HepG2 (cell line): ENCODE measurements around the gene HYLS1. TPM values are rescaled to one million over a fixed set of nuclear protein-coding genes. Genes with fewer than 3 reads are reported as not detected.

Experiments
- ATAC-seq: fragments of 200-7000 bp; cut with Tn5 transposase; 3 replicates; pipeline ENCODE4 v1.9.1; 2020; ENCODE audit warnings: mild to moderate bottlenecking, moderate library complexity
- BruUV-seq: library from RNA; stranded (reverse); fragments of 400-500 nt; replicated peaks from 2 replicates; lab custom pipeline; 2021; lab: Mats Ljungman, UMichigan
- CTCF ChIA-PET: fragments of 300-600 bp; formaldehyde crosslinking; extraction: SDS; loops from one replicate; lab custom pipeline; 2021; ENCODE audit warnings: low total read pairs, inconsistent platforms, low intra/inter-chr PET ratio; lab: Yijun Ruan, JAX
- POLR2A ChIA-PET: fragments of 350-600 bp; sonication (Branson Sonifier 250); formaldehyde crosslinking; loops from one replicate; lab custom pipeline; 2020; ENCODE audit warnings: antibody characterized with exemption, inconsistent platforms; lab: Yijun Ruan, JAX
- DNase-seq: peaks from one replicate; pipeline ENCODE4 v3.0.0-alpha.2; 2015; ENCODE audit warnings: low spot score
- FAIRE-seq: peaks from 3 replicates; lab custom pipeline; 2011; peaks lifted over from hg19 to GRCh38; lab: Jason Lieb, UNC
- H2AFZ ChIP-seq: one replicate; pipeline ENCODE4 v1.6.1; 2011; ENCODE audit warnings: low read length, inconsistent platforms
- H3K27ac ChIP-seq: fragments of 300-600 bp; 3 replicates; pipeline ENCODE4 v1.8.0; 2011; ENCODE audit warnings: mixed run types, mild to moderate bottlenecking, mixed read lengths, low read length, inconsistent platforms; ENCODE audit not compliant: insufficient read depth; ENCODE audit errors: extremely low read length
- H3K27me3 ChIP-seq, 2 experiments: fragments of 200-600 bp in 1 of 2; 2 replicates in 1 of 2; 3 replicates in 1 of 2; pipeline versions ENCODE4 v1.6.0 to v1.8.0; 2011; ENCODE audit warnings: low read length in 2 of 2, mild to moderate bottlenecking in 2 of 2, moderate library complexity in 2 of 2, inconsistent platforms in 1 of 2; ENCODE audit not compliant: insufficient read depth in 2 of 2, control insufficient read depth in 1 of 2
- H3K36me3 ChIP-seq, 2 experiments: fragments of 200-600 bp in 1 of 2; replicated peaks in 1 of 2; 2 replicates in 1 of 2; 3 replicates in 1 of 2; pipeline versions ENCODE4 v1.5.1 to v1.8.0; 2011; ENCODE audit warnings: low read length in 2 of 2, inconsistent platforms in 1 of 2; ENCODE audit not compliant: insufficient read depth in 2 of 2, control insufficient read depth in 1 of 2
- H3K4me1 ChIP-seq: 2 replicates; pipeline ENCODE4 v1.5.1; 2012; ENCODE audit warnings: low read length, inconsistent platforms; ENCODE audit not compliant: insufficient read depth
- H3K4me2 ChIP-seq: 2 replicates; pipeline ENCODE4 v1.6.0; 2011; ENCODE audit warnings: low read depth, low read length, inconsistent platforms
- H3K4me3 ChIP-seq, 3 experiments: fragments of 200-600 bp in 1 of 3; sonication (generic), shearing (Covaris generic) in 1 of 3; replicated peaks in 1 of 3; 2 replicates each; pipeline ENCODE4 v1.5.1; 2011 to 2016; ENCODE audit warnings: low read length in 3 of 3, inconsistent platforms in 2 of 3, low read depth in 2 of 3, mild to moderate bottlenecking in 2 of 3, control low read depth in 1 of 3, mixed read lengths in 1 of 3; ENCODE audit not compliant: insufficient read depth in 1 of 3
- H3K79me2 ChIP-seq: one replicate; pipeline ENCODE4 v1.6.1; 2011; ENCODE audit warnings: low read length, inconsistent platforms; ENCODE audit not compliant: insufficient read depth
- H3K9ac ChIP-seq: 2 replicates; pipeline ENCODE4 v1.6.0; 2011; ENCODE audit warnings: mild to moderate bottlenecking, low read depth, low read length, inconsistent platforms; ENCODE audit not compliant: insufficient read depth
- H3K9me3 ChIP-seq: 2 replicates; pipeline ENCODE4 v1.5.1; 2012; ENCODE audit warnings: mild to moderate bottlenecking, low read length
- H4K20me1 ChIP-seq: 2 replicates; pipeline ENCODE4 v1.6.0; 2011; ENCODE audit warnings: inconsistent platforms, mild to moderate bottlenecking, low read length, moderate library complexity; ENCODE audit not compliant: insufficient read depth
- KLF16 ChIP-seq, 2 experiments: sonication (generic) in 1 of 2; formaldehyde crosslinking in 1 of 2; IDR thresholded peaks; 2 replicates each; pipeline versions ENCODE4 v1.6.1 to v1.8.0; 2016 to 2023; ENCODE audit warnings: missing genetic modification reagents in 2 of 2, missing compliant biosample characterization in 1 of 2
- MEIS1 ChIP-seq: sonication (generic); formaldehyde crosslinking; IDR thresholded peaks from 2 replicates; pipeline ENCODE4 v1.9.0; 2021; ENCODE audit warnings: mild to moderate bottlenecking, missing genetic modification reagents, moderate library complexity, borderline replicate concordance
- NCOA5 ChIP-seq: sonication (generic); formaldehyde crosslinking; IDR thresholded peaks from 2 replicates; pipeline ENCODE4 v1.4.0; 2020; ENCODE audit warnings: missing genetic modification reagents
- SOX5 ChIP-seq: IDR thresholded peaks from 2 replicates; pipeline ENCODE4 v1.6.1; 2016; ENCODE audit warnings: borderline replicate concordance
- ZFY ChIP-seq: sonication (generic); formaldehyde crosslinking; IDR thresholded peaks from 2 replicates; pipeline ENCODE4 v1.4.0; 2020; ENCODE audit warnings: missing genetic modification reagents
- ZNF558 ChIP-seq: sonication (generic); formaldehyde crosslinking; IDR thresholded peaks from 2 replicates; pipeline ENCODE4 v1.9.0; 2022; ENCODE audit warnings: mild to moderate bottlenecking, missing genetic modification reagents, borderline replicate concordance
- ZNF569 ChIP-seq: sonication (generic); formaldehyde crosslinking; IDR thresholded peaks from 2 replicates; pipeline ENCODE4 v1.5.0; 2020; ENCODE audit warnings: mild to moderate bottlenecking, missing genetic modification reagents, moderate library complexity, borderline replicate concordance
- WGBS: methylation state at CpG from one replicate; pipeline ENCODE4 v1.1.6; 2017; ENCODE audit warnings: low lambda C conversion rate; 5-methylcytosine and 5-hydroxymethylcytosine counted together
- in situ Hi-C: cut with HindIII; loops from 2 replicates; pipeline ENCODE4 v1.10.0; 2017; ENCODE audit warnings: low pct_unique_long_range_greater_than_20kb; ENCODE audit not compliant: extremely low pct_ligation_motif_present
- intact Hi-C: fragments of 100-400 bp; cut with micrococcal nuclease; formaldehyde crosslinking; loops from one replicate; pipeline ENCODE4 v1.10.0; 2022; ENCODE audit not compliant: unreplicated experiment
- polyA plus RNA-seq, 8 experiments: library from polyadenylated mRNA; depleted of rRNA in 3 of 8; stranded (reverse) in 7 of 8; unstranded in 1 of 8; fragments of >200 nt; fragmentation: Illumina TruSeq in 4 of 8; extraction: Trizol in 4 of 8; gene quantifications; 2 replicates each; pipeline versions ENCODE4 v1.2.1 to v1.2.3, GENCODE V29; 2011 to 2016; ENCODE audit warnings: low read depth in 4 of 8, missing spikeins in 1 of 8, mixed read lengths in 1 of 8; ENCODE audit not compliant: insufficient read depth in 1 of 8
- total RNA-seq, 5 experiments: library from RNA; depleted of rRNA; stranded (reverse); fragments of >200 nt; fragmentation: Illumina TruSeq; extraction: Trizol; gene quantifications; 2 replicates each; pipeline ENCODE4 v1.2.3, GENCODE V29; 2016; ENCODE audit warnings: low read depth in 1 of 5

The HYLS1 gene
- total and polyA plus RNA-seq, 2 of the 13 experiments (the other 11 are each of a cell fraction or from before 2014, with no cell fraction given) = 1.3 to 3.8 TPM

GRCh38 chr11:125940145-125940544 is 52.7 kb downstream of the HYLS1 start:
- DNase-seq (no peak), FAIRE-seq (no peak), ATAC-seq (no peak)
- ChIA-PET POLR2A (no interaction called here), CTCF (no interaction called here)
- H3K4me2 ChIP-seq = no peak overlapping the region
- TF ChIP-seq NCOA5 (CRISPR knock-in tag) (no peak), ZNF558 (CRISPR knock-in tag) (no peak), ZNF569 (no peak), KLF16 (CRISPR knock-in tag; IDR thresholded peaks at IDR 0.05) (no peak)
- no peak overlapping the region for H3K27ac ChIP-seq
- no peak overlapping the region for H2AFZ ChIP-seq
- H3K27me3 ChIP-seq = peaks cover 0 to 3% of the 10 kb centered on the region in 2 experiments; a peak in 1 of 5 replicates
- no peak overlapping the region for H3K9ac ChIP-seq
- no TSS peak for BruUV-seq
- no peaks in the 10 kb centered on the region for H4K20me1 ChIP-seq
- H3K79me2 ChIP-seq = no peaks in the 10 kb centered on the region
- in situ Hi-C loops = loop anchor here (5.0 kb wide), 1 partner anchor 122 kb away; the partner anchor contains the start of gene CDON
- H3K4me1 ChIP-seq = peaks cover 42% of the 10 kb centered on the region
- intact Hi-C loops = no loop called here
- WGBS = 75% methylated on average over 4 of the region's 4 CpGs
- no peaks in the 10 kb centered on the region for H3K36me3 ChIP-seq
- no peaks in the 10 kb centered on the region for H3K9me3 ChIP-seq
- no peak overlapping the region for H3K4me3 ChIP-seq

- BruUV-seq = no TSS peak
- 63% methylated on average over 4 of the region's 4 CpGs for WGBS
- Histone ChIP-seq H3K4me3 (peak overlapping the region; percentile 36 to 64 (median 37); a peak in 4 of 6 replicates), H2AFZ (no peak overlapping the region), H4K20me1 (no peaks in the 10 kb centered on the region), H3K27me3 (peaks cover 0 to 3% of the 10 kb centered on the region in 2 experiments; a peak in 1 of 5 replicates), H3K9me3 (no peaks in the 10 kb centered on the region), H3K79me2 (no peaks in the 10 kb centered on the region), H3K9ac (peak overlapping the region; percentile 40; the same call in 1 of the 2 replicates), H3K4me1 (peaks cover 43% of the 10 kb centered on the region), H3K4me2 (peak overlapping the region; percentile 82), H3K36me3 (no peaks in the 10 kb centered on the region), H3K27ac (no peak overlapping the region)
- in situ Hi-C loops = loop anchor here (5.0 kb wide), 1 partner anchor 121 kb away; the partner anchor contains the start of gene CDON
- intact Hi-C loops = no loop called here
- ChIA-PET CTCF (interaction anchor here (2.5 kb wide), 1 partner anchor 252 kb away, joined by 15 read pairs; no protein-coding TSS in a partner anchor), POLR2A (no interaction called here)
- FAIRE-seq (no peak), ATAC-seq (peak; percentile 15), DNase-seq (no peak)
- TF ChIP-seq MEIS1 (0 out of 2 replicates have a peak, but pooled peaks have one; percentile 14), SOX5 (CRISPR knock-in tag) (no peak), ZFY (peak; percentile 5; the same call in 1 of the 2 replicates)
Measured at GRCh38 chr11:125941267-125941618, 53.8 kb downstream of the HYLS1 start.
